Tibial nerve (tissue), 4 donors: ENCODE results near the gene OMP. TPM values are rescaled to one million over a fixed set of nuclear protein-coding genes. Genes with fewer than 3 reads are reported as not detected.

Experiments used
- DNase-seq, 2 donors: peaks; one replicate each; pipeline ENCODE4 v3.0.0-alpha.2; 2019; ENCODE audit warnings: low spot score in 2 of 2
- H3K27ac ChIP-seq, 4 donors: fragments of 200-600 bp; sonication (generic) in 3 of 4; one replicate each; pipeline ENCODE4 v1.5.1; 2017 to 2019; ENCODE audit warnings: mild to moderate bottlenecking in 1 of 4
- H3K27me3 ChIP-seq, 2 donors: fragments of 200-600 bp; sonication (generic) in 1 of 2; one replicate each; pipeline versions ENCODE4 v1.5.1 to v1.6.0; 2017 to 2019
- H3K36me3 ChIP-seq, 3 donors: fragments of 200-600 bp; sonication (generic); one replicate each; pipeline ENCODE4 v1.5.1; 2018 to 2019
- H3K4me1 ChIP-seq, 4 donors: fragments of 200-600 bp; sonication (generic) in 3 of 4; one replicate each; pipeline ENCODE4 v1.5.1; 2017 to 2019
- H3K4me3 ChIP-seq, 4 donors: fragments of 200-600 bp; sonication (generic) in 3 of 4; one replicate each; pipeline ENCODE4 v1.5.1; 2017 to 2019; ENCODE audit warnings: mild to moderate bottlenecking in 1 of 4, moderate library complexity in 1 of 4
- H3K9me3 ChIP-seq, 4 donors: fragments of 200-600 bp; sonication (generic) in 3 of 4; one replicate each; pipeline ENCODE4 v1.5.1; 2017 to 2019
- EP300 ChIP-seq, 2 donors: sonication (generic); formaldehyde crosslinking; IDR thresholded peaks; one replicate each; pipeline ENCODE4 v1.6.1; 2017; ENCODE audit warnings: antibody characterized with exemption in 2 of 2, mild to moderate bottlenecking in 1 of 2
- POLR2A ChIP-seq, 2 donors: fragments of 450-650 bp; IDR thresholded peaks; one replicate each; pipeline ENCODE4 v1.6.1; 2017; ENCODE audit warnings: antibody characterized with exemption in 2 of 2, mild to moderate bottlenecking in 2 of 2, moderate library complexity in 2 of 2
- WGBS, 2 donors: methylation state at CpG; one replicate each; pipeline ENCODE4 v1.1.5; 2018; 5-methylcytosine and 5-hydroxymethylcytosine counted together
- total RNA-seq, 4 donors: library from RNA; depleted of rRNA; stranded (reverse); fragments of >200 nt; gene quantifications; one replicate each; pipeline ENCODE4 v1.1.0, GENCODE V29; 2016
- TF ChIP-seq, protein P1 (sequence below), 5 experiments: fragments of 200-600 bp in 3 of 5; fragments of 450-650 bp in 2 of 5; sonication (generic) in 3 of 5; IDR thresholded peaks; one replicate each; pipeline ENCODE4 v1.5.1; 2016 to 2019; ENCODE audit warnings: antibody characterized with exemption in 5 of 5, mild to moderate bottlenecking in 3 of 5, moderate library complexity in 2 of 5

The OMP gene
- total RNA-seq, 4 donors from 2014 or later, result 9.9 TPM; not detected in 3

DNA sequence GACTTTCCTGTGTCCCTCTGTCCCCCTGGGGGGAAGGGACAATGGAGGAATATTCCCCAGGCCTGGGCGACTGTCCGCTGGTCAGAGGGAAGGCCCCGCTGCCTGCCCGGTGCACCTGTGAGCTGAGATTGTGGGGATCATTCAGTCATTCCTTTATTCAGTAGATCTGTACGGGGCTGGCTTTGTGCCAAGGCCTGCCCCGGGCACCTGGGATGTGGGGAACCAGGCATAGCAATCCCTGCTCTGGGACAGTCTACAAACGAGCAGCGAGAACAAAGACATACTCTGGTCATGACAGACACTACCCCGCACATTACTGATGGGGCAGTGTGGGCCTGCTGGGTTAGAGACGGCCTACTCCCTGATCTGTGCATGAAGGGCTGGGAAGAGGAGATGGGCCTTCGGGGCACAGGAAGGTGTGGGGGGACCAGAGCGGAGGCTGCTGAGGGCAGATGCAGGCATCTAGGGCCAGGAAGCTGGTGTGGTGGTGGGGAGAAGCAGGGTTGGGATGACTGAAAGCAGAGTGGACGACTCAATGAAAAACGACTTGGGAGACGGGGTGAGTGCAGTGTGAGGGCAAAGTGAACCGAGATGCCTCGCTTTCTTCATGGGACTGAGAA lies 23.6 kb downstream of the OMP start:
- Histone ChIP-seq H3K4me1 (peaks cover 0 to 40% (median 17%) of the 10 kb centered on the region in 4 donors), H3K9me3 (no peaks in the 10 kb centered on the region), H3K27me3 (no peaks in the 10 kb centered on the region), H3K27ac (no peak overlapping the region), H3K36me3 (peaks cover 0 to 35% (median 0%) of the 10 kb centered on the region in 3 donors), H3K4me3 (no peak overlapping the region)
- WGBS, 2 donors, result 61 to 68% methylated on average over 17 of the region's 17 CpGs
- no peak for DNase-seq
- TF ChIP-seq, protein P1, sequence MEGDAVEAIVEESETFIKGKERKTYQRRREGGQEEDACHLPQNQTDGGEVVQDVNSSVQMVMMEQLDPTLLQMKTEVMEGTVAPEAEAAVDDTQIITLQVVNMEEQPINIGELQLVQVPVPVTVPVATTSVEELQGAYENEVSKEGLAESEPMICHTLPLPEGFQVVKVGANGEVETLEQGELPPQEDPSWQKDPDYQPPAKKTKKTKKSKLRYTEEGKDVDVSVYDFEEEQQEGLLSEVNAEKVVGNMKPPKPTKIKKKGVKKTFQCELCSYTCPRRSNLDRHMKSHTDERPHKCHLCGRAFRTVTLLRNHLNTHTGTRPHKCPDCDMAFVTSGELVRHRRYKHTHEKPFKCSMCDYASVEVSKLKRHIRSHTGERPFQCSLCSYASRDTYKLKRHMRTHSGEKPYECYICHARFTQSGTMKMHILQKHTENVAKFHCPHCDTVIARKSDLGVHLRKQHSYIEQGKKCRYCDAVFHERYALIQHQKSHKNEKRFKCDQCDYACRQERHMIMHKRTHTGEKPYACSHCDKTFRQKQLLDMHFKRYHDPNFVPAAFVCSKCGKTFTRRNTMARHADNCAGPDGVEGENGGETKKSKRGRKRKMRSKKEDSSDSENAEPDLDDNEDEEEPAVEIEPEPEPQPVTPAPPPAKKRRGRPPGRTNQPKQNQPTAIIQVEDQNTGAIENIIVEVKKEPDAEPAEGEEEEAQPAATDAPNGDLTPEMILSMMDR (IDR thresholded peaks at IDR 0.05), result no peak
- TF ChIP-seq POLR2A (IDR thresholded peaks at IDR 0.05) (no peak), EP300 (IDR thresholded peaks at IDR 0.05) (no peak)

GRCh38 chr11:77126861-77127234 lies 24.2 kb downstream of the OMP start:
- no peaks in the 10 kb centered on the region for H3K27me3 ChIP-seq
- DNase-seq, result no peak
- H3K36me3 ChIP-seq, result peaks cover 0 to 29% (median 0%) of the 10 kb centered on the region in 3 donors
- peaks cover 0 to 46% (median 19%) of the 10 kb centered on the region in 4 donors for H3K4me1 ChIP-seq
- H3K4me3 ChIP-seq, result peak overlapping the region; percentile 8 to 54 (median 26)
- no peaks in the 10 kb centered on the region for H3K9me3 ChIP-seq
- 13 to 16% methylated on average over 9 to 10 of the region's 10 CpGs for WGBS, 2 donors
- TF ChIP-seq, protein P1 (IDR thresholded peaks at IDR 0.05), result no peak
- TF ChIP-seq EP300 (IDR thresholded peaks at IDR 0.05), result no peak
- peak overlapping the region in 1 of 4 donors; percentile 59 for H3K27ac ChIP-seq

GRCh38 chr11:77127235-77127911 lies 24.7 kb downstream of the OMP start:
- peak overlapping the region; percentile 8 to 54 (median 26) for H3K4me3 ChIP-seq
- WGBS, 2 donors, result 2 to 5% methylated on average over 21 to 27 of the region's 27 CpGs
- H3K9me3 ChIP-seq, result no peaks in the 10 kb centered on the region
- H3K27ac ChIP-seq, result peak overlapping the region in 1 of 4 donors; percentile 59
- peaks cover 0 to 49% (median 19%) of the 10 kb centered on the region in 4 donors for H3K4me1 ChIP-seq
- TF ChIP-seq, protein P1 (IDR thresholded peaks at IDR 0.05), result peak; percentile 98 to 100 (median 99)
- no peak for TF ChIP-seq POLR2A (IDR thresholded peaks at IDR 0.05)
- H3K36me3 ChIP-seq, result peaks cover 0 to 24% (median 0%) of the 10 kb centered on the region in 3 donors
- H3K27me3 ChIP-seq, result no peaks in the 10 kb centered on the region
- DNase-seq, result peak; percentile 33 to 39

- Histone ChIP-seq H3K4me1 (peaks cover 0 to 49% (median 19%) of the 10 kb centered on the region in 4 donors), H3K4me3 (peak within 1 kb of the TSS; percentile 8 to 54 (median 26)), H3K27ac (peak within 1 kb of the TSS in 1 of 4 donors; percentile 59), H3K9me3 (no peaks in the 10 kb centered on the region), H3K27me3 (no peaks in the 10 kb centered on the region), H3K36me3 (peaks cover 0 to 17% (median 0%) of the 10 kb centered on the region in 3 donors)
- whole genome bisulfite sequencing, 2 donors, result 28 to 29% methylated on average over 18 to 20 of the region's 20 CpGs
- DNase-seq, result no peak
- TF ChIP-seq, protein P1 (IDR thresholded peaks at IDR 0.05), result no peak
- TF ChIP-seq POLR2A (IDR thresholded peaks at IDR 0.05) (no peak), EP300 (IDR thresholded peaks at IDR 0.05) (no peak)
Measured at GRCh38 chr11:77127920-77128691, 25.5 kb downstream of the OMP start, which contains the start of gene MYO7A. TSS of gene MYO7A (plus strand) at chr11:77128246. CDS start at chr11:77130635, 2,389 bp downstream.
